ENCODE measurements around the gene NR3C2. TPM values are rescaled to one million over a fixed set of nuclear protein-coding genes. Genes with fewer than 3 reads are reported as not detected.

The NR3C2 gene
- total RNA-seq, 1 experiment from 2014 or later = 2.7 TPM

DNA sequence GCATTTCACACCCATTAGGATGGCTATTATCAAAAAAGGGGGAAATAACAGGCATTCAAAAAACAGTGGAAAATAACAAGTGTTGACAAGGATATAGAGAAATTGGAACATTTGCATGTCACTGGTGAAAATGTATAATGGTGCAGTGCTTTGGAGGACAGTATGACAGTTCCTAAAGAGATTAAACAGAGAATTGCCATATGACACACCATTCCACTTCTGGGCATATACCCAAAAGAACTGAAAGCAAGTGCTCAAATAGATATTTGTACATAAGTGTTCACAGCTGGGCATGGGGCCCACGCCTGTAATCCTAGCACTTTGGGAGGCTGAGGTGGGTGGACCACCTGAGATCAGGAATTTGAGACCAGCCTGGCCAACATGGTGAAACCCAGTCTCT lies 348.1 kb downstream of the NR3C2 start:
- ChIA-PET RAD21 (ENCODE audit: low non-redundant PET in 1 of 2, low total read pairs in 2 of 2, uncharacterized antibody in 2 of 2, unreplicated experiment in 2 of 2) (no interaction called here), CTCF (no interaction called here), POLR2A (no interaction called here)
- Histone ChIP-seq H3K36me3 (ENCODE audit: control insufficient read depth in 1 of 2, insufficient read depth in 2 of 2, low read length in 2 of 2) (no peaks in the 10 kb centered on the region), H2AFZ (ENCODE audit: low read depth, low read length, poor library complexity, severe bottlenecking) (no peak overlapping the region), H3K4me2 (ENCODE audit: low read length) (no peak overlapping the region), H3K27me3 (ENCODE audit: insufficient read depth, low read length) (no peaks in the 10 kb centered on the region), H3K4me3 (replicated peaks in 1 of 2; ENCODE audit: low read depth in 1 of 2, low read length in 2 of 2) (no peak overlapping the region), H3K4me1 (ENCODE audit: control insufficient read depth in 1 of 2, insufficient read depth in 2 of 2, low read length in 2 of 2) (peaks cover 3 to 6% of the 10 kb centered on the region in 2 experiments; a peak in 2 of 4 replicates), H3K79me2 (ENCODE audit: insufficient read depth, low read length) (no peaks in the 10 kb centered on the region), H3K27ac (ENCODE audit: low read depth, low read length) (no peak overlapping the region), H3K9me3 (ENCODE audit: control insufficient read depth in 1 of 2, insufficient read depth in 1 of 2, low read depth in 1 of 2, low read length in 2 of 2) (no peaks in the 10 kb centered on the region), H3K9ac (ENCODE audit: low read length) (no peak overlapping the region), H3K9me2 (ENCODE audit: insufficient read depth) (no peaks in the 10 kb centered on the region), H4K20me1 (ENCODE audit: insufficient read depth) (no peaks in the 10 kb centered on the region)
- TF ChIP-seq, protein P1, sequence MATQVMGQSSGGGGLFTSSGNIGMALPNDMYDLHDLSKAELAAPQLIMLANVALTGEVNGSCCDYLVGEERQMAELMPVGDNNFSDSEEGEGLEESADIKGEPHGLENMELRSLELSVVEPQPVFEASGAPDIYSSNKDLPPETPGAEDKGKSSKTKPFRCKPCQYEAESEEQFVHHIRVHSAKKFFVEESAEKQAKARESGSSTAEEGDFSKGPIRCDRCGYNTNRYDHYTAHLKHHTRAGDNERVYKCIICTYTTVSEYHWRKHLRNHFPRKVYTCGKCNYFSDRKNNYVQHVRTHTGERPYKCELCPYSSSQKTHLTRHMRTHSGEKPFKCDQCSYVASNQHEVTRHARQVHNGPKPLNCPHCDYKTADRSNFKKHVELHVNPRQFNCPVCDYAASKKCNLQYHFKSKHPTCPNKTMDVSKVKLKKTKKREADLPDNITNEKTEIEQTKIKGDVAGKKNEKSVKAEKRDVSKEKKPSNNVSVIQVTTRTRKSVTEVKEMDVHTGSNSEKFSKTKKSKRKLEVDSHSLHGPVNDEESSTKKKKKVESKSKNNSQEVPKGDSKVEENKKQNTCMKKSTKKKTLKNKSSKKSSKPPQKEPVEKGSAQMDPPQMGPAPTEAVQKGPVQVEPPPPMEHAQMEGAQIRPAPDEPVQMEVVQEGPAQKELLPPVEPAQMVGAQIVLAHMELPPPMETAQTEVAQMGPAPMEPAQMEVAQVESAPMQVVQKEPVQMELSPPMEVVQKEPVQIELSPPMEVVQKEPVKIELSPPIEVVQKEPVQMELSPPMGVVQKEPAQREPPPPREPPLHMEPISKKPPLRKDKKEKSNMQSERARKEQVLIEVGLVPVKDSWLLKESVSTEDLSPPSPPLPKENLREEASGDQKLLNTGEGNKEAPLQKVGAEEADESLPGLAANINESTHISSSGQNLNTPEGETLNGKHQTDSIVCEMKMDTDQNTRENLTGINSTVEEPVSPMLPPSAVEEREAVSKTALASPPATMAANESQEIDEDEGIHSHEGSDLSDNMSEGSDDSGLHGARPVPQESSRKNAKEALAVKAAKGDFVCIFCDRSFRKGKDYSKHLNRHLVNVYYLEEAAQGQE (IDR thresholded peaks at IDR 0.05; ENCODE audit: low read depth) = no peak
- TF ChIP-seq JUND (IDR thresholded peaks at IDR 0.05) (no peak), EGR1 (IDR thresholded peaks at IDR 0.05; ENCODE audit: low read depth) (no peak), SP1 (IDR thresholded peaks at IDR 0.05; ENCODE audit: low read depth) (no peak), YY1 (IDR thresholded peaks at IDR 0.05; ENCODE audit: extremely low read depth, insufficient replicate concordance, low read depth, low read length) (no peak), SIN3A (IDR thresholded peaks at IDR 0.05; ENCODE audit: low read depth) (no peak), ZNF274 (IDR thresholded peaks at IDR 0.05; ENCODE audit: low read depth, low read length) (no peak), SRF (IDR thresholded peaks at IDR 0.05; ENCODE audit: low read depth) (no peak), EZH2 (IDR thresholded peaks at IDR 0.05) (no peak), EZH2phosphoT487 (IDR thresholded peaks at IDR 0.05; ENCODE audit: borderline replicate concordance) (no peak), ZFX (IDR thresholded peaks at IDR 0.05) (no peak), CEBPB (IDR thresholded peaks at IDR 0.05; ENCODE audit: low read depth) (no peak), FOSL1 (IDR thresholded peaks at IDR 0.05; ENCODE audit: low read depth) (no peak), TCF7L2 (IDR thresholded peaks at IDR 0.05; ENCODE audit: borderline replicate concordance, extremely low read depth, insufficient read depth, insufficient read length) (no peak), RAD21 (IDR thresholded peaks at IDR 0.05; ENCODE audit: low read depth) (no peak), ELF1 (IDR thresholded peaks at IDR 0.05; ENCODE audit: borderline replicate concordance, low read depth) (no peak)
- TF ChIP-seq, protein P2, sequence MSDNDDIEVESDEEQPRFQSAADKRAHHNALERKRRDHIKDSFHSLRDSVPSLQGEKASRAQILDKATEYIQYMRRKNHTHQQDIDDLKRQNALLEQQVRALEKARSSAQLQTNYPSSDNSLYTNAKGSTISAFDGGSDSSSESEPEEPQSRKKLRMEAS (IDR thresholded peaks at IDR 0.05) = no peak
- TF ChIP-seq, protein P3, sequence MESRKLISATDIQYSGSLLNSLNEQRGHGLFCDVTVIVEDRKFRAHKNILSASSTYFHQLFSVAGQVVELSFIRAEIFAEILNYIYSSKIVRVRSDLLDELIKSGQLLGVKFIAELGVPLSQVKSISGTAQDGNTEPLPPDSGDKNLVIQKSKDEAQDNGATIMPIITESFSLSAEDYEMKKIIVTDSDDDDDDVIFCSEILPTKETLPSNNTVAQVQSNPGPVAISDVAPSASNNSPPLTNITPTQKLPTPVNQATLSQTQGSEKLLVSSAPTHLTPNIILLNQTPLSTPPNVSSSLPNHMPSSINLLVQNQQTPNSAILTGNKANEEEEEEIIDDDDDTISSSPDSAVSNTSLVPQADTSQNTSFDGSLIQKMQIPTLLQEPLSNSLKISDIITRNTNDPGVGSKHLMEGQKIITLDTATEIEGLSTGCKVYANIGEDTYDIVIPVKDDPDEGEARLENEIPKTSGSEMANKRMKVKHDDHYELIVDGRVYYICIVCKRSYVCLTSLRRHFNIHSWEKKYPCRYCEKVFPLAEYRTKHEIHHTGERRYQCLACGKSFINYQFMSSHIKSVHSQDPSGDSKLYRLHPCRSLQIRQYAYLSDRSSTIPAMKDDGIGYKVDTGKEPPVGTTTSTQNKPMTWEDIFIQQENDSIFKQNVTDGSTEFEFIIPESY (IDR thresholded peaks at IDR 0.05; ENCODE audit: extremely low read depth, insufficient replicate concordance, low read length) = no peak
- TF ChIP-seq, protein P4, sequence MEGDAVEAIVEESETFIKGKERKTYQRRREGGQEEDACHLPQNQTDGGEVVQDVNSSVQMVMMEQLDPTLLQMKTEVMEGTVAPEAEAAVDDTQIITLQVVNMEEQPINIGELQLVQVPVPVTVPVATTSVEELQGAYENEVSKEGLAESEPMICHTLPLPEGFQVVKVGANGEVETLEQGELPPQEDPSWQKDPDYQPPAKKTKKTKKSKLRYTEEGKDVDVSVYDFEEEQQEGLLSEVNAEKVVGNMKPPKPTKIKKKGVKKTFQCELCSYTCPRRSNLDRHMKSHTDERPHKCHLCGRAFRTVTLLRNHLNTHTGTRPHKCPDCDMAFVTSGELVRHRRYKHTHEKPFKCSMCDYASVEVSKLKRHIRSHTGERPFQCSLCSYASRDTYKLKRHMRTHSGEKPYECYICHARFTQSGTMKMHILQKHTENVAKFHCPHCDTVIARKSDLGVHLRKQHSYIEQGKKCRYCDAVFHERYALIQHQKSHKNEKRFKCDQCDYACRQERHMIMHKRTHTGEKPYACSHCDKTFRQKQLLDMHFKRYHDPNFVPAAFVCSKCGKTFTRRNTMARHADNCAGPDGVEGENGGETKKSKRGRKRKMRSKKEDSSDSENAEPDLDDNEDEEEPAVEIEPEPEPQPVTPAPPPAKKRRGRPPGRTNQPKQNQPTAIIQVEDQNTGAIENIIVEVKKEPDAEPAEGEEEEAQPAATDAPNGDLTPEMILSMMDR (IDR thresholded peaks at IDR 0.05 in 2 of 3, conservative IDR thresholded peaks at IDR 0.05 in 1 of 3; ENCODE audit: borderline replicate concordance in 1 of 3, insufficient read depth in 1 of 3, low read depth in 2 of 3, low read length in 2 of 3) = no peak
- intact Hi-C loops (cut with micrococcal nuclease) = no loop called here
- no peak for DNase-seq (ENCODE audit: low read depth, low spot score)
- BruUV-seq (replicated peaks) = no TSS peak
- ATAC-seq = no peak
